ENCODE measurements around the gene RNASE7.
A peak's percentile ranks its signal among the peaks of the same experiment; 100 is the strongest.
"Not testable (repeated sequence)": the region's sequence is repeated elsewhere in the genome, so short reads cannot be mapped to it uniquely, and the experiment has no call there.

Gene RNASE7

DNA sequence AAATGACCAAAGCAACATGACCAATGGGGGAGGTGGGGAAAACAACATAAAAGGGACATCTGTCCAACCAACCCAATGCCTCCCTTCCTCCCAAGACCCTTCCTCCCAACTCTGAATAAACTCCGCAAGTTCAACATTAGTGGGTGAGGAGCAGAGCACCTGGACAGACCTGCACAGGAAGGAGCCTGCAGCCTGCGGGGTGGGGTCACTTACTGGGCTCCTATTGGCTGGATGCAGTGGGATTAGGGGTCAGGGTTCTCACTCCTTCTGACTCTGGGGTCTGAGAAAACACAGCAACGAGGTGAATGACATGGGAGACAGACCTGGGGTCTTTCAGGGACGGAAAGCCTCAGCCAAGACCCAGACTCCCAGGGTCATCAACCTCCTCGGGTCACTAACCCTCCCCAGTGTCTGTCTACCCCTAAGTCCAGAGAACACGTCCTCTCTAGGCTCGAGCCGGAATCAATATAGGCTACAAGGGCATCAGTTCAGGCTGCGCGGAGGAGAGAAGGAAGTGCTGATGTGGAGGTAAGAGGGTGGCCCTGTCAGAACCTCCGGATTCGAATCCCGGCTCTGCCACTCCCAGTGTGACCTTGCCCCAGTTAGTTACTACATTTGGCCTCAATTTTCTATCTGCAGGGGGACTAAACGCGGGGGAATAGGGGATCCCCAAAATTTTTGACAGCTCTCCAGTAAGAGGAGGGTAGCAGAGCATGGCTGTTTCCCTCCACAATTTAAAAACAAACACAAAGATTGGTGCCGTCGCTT, 18.2 kb upstream of the RNASE7 start:
- no peak for DNase-seq (ENCODE audit: low spot score)

DNA sequence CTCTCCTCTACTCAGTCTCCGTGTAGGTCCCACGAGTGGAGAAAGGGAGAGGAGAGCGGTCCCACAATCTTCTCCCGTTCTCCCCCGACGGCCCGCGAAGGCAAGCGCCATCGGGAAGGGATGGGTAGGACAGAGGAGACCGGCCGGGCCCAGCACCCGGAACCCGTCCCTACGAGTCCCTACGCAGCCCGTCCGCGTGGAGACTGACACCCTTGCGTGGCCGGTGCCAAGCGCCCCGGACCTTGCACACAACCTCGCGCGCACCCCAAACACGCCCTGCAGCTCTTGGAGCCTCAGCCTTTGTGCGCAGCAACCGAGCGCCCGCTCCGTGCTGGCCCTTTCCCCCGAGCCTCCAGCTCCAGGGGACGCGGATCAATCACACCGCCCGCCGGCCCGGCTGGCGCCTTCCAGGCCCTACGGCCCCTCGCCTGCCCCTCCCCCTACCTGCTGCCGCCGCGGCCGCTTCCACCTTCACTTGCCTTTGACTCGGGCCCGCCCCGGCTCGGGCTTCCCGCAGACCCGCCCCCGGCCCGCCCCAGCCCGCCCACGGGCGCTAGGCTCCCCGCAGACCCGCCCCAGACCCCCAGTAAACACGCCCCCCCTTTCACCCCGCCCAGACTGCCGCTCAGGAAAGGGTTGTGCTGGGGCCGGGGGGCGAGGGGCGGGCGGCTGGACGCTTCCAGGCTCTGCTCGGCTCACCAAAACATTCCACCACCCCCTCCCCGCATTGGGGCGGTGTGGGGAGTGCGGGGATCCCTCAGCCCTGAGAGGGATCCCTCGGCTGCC, 17.4 kb upstream of the RNASE7 start, which contains the start of gene NDRG2:
NDRG2 (minus strand) TSS at position 477 of the 786 bp plus-strand sequence. CDS start 1,746 bp downstream, outside the sequence.
- DNase-seq (ENCODE audit: low spot score), result peak; percentile 61

DNA sequence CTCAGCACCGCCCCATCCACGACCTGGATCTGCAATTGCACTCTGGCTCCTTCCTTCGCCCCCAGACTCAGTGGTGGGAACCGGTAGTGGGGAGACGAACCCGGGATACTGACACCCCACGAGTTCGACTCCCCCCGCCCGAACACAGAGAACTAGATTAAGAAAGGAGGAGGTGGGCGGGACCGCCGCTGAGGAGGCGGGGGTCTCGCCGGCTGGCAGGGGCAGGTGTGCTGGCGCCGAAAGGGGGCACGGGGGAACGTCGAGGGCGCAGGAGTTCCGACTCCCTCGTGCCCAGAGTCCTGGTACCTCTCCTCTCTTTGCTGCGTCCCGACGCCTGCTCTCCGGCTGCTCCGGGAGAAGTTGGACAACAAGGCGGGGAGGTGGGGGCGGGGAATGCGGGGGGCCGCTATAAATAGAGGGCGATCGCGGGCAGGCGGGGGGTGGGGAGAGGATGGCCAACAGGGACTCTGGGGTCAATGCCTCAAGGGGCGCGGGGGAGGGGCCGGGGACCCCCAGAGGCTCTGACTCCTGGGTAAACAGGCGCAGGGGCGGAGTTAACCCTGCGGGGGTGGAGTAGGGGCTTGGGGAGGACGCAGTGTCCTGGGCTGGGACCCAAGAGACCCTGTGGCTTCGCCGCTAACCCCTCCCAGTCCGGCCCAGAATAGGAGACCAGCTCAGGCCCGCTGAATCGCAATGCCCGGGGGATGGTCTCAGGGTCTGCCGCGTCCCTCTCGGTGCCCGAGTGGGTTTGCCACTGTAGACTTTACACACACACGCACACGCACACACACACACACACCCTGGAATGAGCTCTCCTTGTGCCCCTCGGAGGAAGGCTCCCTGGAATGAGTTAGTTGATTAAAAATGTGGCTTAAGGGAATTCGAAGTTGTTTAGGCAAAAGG, 16.5 kb upstream of the RNASE7 start:
- DNase-seq (ENCODE audit: low spot score), result no peak

DNA sequence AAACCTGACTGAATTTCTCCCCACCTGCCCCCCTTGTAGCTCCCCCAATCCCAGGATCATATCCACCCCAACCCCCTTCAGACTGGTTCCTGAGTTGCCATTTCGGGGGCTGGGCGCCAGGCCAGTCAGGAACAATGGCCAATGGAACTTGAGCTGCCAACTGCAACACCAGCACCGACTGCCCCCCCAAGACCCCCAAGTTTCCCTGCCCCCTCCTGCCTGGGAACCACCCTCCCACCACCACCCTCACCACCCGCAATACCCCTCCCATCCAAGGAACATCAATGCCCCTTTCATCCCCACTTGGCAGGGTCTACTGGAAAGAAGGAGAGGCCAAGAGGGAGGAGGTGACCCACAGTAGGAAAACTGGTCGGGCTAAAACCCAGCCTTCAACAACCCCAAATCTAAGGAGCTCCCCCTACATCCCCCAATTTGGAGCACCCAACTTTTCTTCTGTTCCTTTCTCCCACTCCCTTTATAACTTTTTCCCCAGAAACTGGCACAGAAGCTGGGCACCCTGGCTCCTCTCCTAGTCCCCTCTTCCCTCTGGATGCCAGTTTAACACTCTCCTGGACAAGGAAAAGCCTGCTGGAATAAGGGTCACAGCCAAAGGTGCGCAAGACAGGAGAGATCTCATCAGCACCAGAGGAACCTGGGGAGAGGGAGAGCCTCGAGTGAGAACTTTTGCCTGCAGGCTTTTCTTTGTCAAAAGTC, 15.7 kb upstream of the RNASE7 start:
- no peak for DNase-seq (ENCODE audit: low spot score)

DNA sequence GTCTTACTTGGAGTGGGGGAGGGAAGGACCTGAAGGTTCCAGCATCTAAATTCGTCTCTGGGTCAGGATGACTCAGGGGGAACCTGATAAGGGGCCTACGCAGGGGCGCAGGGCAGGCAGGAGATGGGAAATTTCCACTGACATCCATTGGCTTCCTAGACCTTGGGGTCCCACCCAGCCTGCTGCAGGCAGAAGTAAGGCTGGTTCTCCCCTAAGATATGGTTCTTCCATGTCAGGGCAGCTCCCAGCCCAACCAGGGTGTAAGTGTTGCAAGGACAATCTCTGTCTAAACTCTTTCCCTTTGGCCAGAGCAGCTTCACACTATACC, 15.2 kb upstream of the RNASE7 start:
- no peak for DNase-seq (ENCODE audit: low spot score)

DNA sequence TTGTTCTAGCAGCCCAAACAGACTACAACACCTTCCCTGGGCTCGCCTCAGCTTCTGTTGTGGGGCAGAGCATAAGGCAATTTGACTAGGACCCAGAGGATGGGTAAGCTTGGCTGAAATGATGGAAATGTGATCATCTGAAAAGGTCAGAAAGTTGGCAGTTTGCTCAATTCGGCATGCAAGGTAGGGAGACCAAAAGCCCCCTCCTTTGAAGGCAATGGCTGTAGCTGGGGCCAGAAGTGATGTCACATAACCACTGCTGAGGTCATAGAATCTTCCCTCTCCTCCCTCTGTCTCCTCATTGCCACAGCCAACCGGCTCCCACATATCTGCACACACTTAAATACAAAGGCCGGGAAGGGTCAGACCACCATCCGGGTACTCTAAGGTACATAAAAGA, 12.2 kb upstream of the RNASE7 start, which contains the start of gene TPPP2:
TPPP2 (plus strand) TSS at position 301 of the 400 bp plus-strand sequence. CDS start 365 bp downstream, outside the sequence.
- DNase-seq (ENCODE audit: low spot score), result no peak

DNA sequence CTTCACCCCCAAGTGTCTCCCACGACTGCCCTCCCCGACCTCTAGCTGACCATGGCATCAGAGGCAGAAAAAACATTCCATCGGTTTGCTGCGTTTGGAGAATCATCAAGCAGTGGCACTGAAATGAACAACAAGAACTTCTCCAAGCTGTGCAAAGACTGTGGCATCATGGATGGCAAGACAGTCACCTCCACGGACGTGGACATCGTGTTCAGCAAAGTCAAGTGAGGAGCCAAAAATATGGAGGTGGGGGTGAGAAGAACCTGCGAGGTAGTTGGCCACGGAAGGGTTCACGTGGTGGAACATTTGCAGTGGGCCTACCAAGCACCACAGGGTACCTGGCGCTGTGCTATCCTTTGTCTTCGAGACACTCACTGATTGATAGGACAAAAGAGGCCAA, 11.6 kb upstream of the RNASE7 start:
- no peak for DNase-seq (ENCODE audit: low spot score)

DNA sequence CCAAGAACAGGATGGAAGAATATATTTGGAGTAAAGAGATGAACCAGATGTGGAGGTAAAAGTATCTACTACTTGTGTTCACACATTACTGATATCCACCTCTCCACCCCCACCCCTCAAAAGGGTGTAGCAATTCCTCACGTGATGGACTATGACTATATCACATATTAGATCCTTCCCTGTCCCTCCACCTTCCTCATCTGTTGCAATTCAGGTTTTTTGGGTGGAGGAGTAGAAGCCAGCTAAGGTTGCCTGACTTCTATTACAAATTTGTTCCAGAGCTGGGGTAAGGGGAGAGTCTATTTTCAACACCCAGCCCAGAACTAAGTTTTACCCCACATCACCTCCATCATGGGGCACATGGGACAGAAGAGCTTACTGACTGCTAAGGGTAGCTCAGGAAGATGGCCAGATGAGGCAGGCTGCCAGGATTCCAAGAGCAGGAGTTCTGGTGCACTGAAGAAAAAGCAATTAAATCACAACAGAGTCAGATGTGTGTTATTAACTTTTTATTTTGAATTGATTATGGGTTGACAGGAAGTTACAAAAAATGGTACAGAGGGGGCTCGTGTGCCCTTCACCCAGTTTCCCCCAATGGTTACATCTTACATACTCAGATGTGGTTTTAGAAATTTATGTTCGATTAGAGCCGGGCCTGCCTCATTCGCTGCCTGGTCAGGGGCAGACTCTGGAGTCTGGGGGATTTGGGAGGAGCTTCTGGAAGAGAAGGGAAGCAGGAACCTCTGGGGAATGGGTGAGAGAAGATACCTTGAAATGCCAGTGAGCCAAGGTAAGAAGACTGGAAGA, 9.6 kb upstream of the RNASE7 start:
- DNase-seq (ENCODE audit: low spot score), result no peak

DNA sequence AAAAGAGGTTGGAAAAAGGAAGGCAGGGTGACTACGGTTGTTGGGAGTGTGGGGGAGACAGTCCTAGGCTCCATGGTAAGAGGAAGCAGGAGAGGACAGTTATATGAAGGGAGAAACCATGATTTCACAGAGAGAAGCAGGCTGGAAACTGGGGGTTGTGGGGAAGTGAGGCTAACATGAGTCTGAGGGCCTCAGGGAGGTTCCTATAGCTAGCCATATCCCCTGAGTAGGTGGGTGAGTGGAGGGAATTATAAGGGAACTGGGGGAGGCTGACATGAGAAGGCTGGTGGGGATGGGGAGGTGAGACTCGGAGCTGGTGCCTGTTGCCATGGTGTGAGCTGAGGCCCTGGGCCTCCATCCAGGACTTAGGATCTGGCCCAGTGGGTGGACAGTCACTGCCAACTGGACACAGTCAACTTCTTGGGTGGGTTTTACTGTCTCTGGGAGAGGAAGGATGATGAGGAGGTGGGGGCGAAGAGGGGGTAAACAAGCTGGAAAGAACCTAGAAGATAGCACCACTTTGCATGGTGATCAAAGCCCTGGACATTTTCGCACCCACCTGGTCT, 8.9 kb upstream of the RNASE7 start:
- DNase-seq (ENCODE audit: low spot score), result no peak

DNA sequence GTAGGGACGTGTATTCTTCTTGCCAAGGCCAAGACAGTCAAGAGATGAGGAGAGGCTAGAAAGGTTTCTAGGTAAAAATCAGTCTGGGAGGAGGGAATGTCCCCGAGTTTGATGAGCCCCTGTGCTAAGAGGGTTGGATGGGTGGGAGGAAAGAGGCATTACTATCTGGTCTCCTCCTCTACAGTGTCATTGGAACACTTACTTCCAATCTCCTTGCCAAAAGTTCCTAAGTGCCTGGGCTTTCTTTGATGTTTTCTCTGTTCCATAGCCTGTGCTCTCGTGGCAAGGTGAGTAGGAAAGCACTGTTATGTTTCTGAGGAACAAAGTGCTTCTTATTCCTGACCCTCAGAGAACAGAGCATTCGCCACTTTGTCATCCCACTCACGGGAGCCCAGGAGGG, 7.5 kb upstream of the RNASE7 start, which contains the start of gene RNASE13:
RNASE13 (minus strand) TSS at position 101 of the 400 bp plus-strand sequence. CDS start 519 bp downstream, outside the sequence.
- no peak for DNase-seq (ENCODE audit: low spot score)

DNA sequence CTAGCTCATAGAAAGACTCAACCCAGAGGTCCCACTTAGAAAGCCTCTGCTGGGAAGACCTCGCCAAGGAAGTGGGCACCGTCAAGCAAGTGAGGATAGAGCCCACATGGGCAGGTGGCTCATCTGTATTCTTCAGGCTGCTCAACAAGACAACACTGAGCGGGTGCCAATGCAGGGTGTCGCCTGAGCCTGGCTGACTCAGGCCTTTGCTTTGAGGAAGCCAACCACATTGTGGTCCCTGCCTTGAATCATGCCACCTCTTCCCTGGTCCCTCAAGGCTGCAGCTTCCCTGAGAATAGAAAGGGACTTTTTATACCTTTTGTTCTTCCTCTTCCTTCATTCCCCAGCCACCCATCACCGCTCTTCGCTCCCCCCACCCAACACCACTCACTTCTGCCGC, 5.4 kb upstream of the RNASE7 start:
- DNase-seq (ENCODE audit: low spot score), result no peak

DNA sequence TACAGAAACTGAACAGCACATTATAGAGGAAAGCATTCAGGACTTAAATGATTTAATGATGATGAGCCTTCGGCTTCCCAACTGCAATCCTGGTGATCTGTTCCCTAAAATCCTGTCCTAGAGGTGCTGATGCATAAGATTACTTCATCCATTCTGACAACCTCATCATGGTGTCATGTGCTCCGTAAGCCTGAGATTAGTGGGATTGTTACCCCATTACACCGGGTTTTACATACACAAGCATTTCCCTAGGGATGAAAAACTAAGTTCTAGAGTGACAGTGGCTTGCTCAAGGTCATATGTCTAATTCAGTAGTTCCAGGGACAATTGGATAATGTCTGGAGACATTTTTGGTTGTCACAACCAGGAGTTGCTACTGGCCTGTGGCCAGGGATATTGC, 5.0 kb upstream of the RNASE7 start:
- no peak for DNase-seq (ENCODE audit: low spot score)

DNA sequence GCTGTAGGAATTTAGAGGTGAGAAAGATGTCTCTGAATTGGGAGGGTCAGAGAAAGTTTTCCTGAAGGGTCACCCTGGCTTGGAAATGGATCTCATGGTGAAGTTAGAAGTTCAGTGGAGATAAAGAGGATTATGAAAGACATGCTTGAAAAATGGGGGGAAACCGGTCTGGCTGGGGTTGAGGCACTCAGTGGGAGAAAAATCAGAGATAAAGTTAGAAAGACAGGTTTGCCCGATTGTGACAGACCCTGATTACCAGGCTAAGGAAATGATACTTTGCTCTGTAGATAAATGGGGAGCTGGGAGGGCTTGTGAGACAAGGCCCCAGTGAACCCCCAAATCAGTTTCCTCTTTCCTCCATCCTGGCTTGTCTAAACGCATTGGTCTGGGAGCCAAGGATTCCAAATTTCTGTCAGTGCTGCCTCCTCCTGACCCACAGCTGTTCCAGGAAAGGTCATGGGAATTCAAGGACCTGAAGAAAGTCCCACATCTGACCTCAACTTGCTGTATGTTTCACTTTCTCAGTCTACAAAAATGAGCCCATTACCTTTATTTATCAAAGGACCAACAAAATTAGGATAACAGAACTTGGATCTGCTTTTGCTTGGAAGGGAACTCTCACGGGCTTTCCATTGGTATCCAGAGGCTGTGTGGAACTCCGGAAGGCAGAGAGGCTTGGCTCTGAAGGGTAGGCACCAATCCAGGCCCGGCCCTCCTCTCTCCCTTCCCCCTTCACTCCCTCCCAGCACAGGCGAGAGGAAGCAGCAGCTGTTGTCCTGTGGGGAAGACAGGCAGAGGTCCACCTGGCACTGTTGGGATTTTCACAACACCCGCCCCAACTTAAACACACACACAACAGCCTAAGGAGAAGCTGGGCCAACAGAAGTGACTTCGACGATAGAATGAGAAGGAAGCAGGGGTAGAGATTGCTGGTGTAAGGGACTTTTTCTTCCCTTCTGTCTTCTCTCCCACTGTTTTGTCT, 3.4 kb upstream of the RNASE7 start:
- DNase-seq (ENCODE audit: low spot score), result peak; percentile 71

DNA sequence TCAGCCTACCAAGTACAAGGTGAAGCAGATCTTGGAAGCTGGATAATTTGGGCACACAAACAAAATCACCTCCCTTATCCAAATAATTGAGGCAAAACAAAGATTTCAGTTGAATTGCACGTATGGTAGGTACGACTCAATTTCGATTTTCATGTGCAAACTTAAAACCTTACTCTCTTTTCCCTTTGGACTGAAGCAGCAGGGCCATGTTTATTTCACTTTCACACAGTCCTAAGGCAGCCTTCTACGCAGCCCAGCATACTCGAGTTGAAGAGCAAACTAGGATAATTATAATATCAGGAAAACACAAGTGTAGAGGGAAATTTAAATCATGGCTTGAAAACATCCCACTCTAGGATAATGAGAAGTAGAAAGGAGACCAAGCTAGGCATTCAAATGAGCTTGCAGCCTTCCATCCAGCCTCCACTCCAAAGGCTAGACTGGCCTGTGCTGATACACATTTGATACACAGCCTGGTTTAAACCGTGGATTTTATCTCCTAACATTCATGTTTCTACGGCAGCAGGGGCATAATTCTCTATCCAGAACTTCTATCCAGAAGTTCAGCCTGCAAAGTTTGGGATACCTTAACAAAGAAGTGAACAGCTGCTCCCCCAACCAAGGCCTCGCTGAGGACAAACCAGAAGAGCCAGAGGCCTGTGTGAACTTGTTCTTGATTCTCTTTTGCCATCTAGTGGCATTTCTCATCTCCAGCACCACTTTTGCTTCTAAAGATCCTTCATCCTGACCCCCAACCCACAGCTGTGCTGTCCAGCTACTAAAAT, 2.4 kb upstream of the RNASE7 start:
- peak; percentile 78 for DNase-seq (ENCODE audit: low spot score)

DNA sequence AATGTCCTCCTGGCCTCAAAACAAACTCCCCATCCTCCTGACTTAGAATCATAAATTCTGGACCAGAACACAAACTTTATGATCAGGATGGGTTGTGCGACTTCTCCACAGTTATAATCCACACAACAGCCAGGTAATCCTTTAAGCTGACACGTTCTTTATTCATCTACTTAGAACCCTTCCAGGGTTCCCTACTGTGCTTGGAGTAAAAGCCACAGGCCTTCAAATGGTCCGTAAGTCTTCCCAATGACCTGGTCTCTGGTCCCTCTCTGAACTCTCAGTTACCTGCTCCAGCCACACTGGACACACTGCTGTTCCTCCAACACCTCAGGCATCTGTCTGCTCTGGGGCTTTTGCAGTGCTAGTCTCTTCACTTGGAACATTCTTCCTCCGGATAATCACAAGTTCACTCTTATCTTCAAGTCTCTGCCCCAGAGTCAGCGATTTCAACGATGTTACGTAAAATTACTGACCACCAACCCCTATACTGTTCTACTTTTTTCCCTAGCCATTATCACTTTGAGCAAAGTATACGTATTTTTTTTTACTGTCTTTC, 1.7 kb upstream of the RNASE7 start:
- DNase-seq (ENCODE audit: low spot score), result no peak

DNA sequence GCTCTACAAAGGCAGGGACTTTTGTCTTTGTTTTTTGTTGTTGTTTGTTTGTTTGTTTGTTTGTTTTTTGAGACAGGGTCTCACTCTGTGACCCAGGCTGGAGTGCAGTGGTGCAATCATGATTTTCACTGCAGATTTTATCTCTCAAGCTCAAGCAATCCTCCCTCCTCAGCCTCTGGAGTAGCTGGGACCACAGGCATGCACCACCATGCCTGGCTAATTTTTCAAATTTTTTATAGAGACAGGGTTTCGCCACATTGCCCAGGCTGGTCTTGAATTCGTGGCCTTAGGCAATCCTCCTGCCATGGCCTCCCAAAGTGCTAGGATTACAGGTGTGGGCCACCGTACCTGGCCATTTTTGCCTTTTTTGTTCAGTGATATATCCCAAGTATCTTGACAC, 1.2 kb upstream of the RNASE7 start:
- DNase-seq (ENCODE audit: low spot score), result not testable (repeated sequence)

DNA sequence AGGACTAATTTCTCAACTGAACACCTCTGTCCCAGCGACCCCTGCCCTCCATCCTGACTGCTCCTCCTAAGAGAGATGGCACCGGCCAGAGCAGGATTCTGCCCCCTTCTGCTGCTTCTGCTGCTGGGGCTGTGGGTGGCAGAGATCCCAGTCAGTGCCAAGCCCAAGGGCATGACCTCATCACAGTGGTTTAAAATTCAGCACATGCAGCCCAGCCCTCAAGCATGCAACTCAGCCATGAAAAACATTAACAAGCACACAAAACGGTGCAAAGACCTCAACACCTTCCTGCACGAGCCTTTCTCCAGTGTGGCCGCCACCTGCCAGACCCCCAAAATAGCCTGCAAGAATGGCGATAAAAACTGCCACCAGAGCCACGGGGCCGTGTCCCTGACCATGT, 756 bp downstream of the RNASE7 start:
- no peak for DNase-seq (ENCODE audit: low spot score)

DNA sequence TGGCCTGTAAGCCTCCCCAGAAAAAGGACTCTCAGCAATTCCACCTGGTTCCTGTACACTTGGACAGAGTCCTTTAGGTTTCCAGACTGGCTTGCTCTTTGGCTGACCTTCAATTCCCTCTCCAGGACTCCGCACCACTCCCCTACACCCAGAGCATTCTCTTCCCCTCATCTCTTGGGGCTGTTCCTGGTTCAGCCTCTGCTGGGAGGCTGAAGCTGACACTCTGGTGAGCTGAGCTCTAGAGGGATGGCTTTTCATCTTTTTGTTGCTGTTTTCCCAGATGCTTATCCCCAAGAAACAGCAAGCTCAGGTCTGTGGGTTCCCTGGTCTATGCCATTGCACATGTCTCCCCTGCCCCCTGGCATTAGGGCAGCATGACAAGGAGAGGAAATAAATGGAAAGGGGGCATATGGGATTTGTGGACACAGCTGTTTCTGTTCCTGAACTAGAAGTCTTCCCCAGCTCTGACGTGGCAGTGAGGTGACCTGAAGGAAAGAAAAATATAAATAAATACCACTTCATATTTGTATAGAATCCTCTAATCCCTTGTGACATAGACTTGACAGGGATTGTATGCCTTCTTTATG, 1.3 kb downstream of the RNASE7 start:
- no peak for DNase-seq (ENCODE audit: low spot score)

Data from AG20443 (cell line).